H1 (cell line): ENCODE data around the gene SLC35F3. TPM values are rescaled to one million over a fixed set of nuclear protein-coding genes. Genes with fewer than 3 reads are reported as not detected.

ENCODE experiments used
- polyA plus RNA-seq, 7 experiments: library from polyadenylated mRNA; depleted of rRNA in 3 of 7; stranded (reverse) in 5 of 7; unstranded in 2 of 7; fragments of >200 nt in 5 of 7; fragments of 200-250 nt in 2 of 7; gene quantifications; 1 replicate in 5 of 7; 2 replicates in 1 of 7; 4 replicates in 1 of 7; pipeline versions ENCODE4 v1.2.1 to v1.2.3, GENCODE V29; 2011 to 2013; ENCODE audit warnings: missing spikeins in 2 of 7, mixed read lengths in 2 of 7
- total RNA-seq: library from RNA; stranded (reverse); fragmentation: NEBNext Ultra II Directional; extraction: Animal tissue kit (Norgen Biotek cat#: 25700); gene quantifications from 2 replicates; pipeline ENCODE4 v1.2.1, GENCODE V29; 2021
- TF ChIP-seq, protein P1 (sequence below): fragments of 300-600 bp; sonication (generic); IDR thresholded peaks from 2 replicates; pipeline ENCODE4 v1.7.1; 2012; ENCODE audit warnings: low read length, moderate library complexity, mild to moderate bottlenecking, inconsistent platforms; ENCODE audit not compliant: insufficient replicate concordance

The SLC35F3 gene
- total and polyA plus RNA-seq, 2 of the 8 experiments (the other 6 are each of a cell fraction or from before 2014, with no cell fraction given): 0.78 to 1.2 TPM

DNA sequence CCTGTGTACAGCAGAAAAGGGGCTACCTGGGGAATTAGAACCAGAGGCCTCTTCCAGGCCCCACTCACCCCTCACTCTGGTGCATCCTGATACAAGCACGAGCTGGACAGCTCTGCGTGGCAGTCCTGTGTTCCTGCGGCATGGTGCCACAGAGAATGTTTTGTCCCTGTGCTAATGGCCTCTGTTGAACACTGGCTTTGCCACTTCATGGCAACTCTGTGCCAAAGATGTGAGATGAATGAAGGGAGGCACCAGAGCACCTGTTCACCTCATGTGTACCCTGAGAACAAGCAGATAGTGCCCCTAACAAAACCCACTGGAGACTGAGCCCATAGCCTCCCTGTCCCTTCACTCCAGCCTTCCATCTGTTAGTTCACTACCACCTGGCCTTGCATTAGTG is 269.5 kb downstream of the SLC35F3 start (continued):
- TF ChIP-seq, protein P1, sequence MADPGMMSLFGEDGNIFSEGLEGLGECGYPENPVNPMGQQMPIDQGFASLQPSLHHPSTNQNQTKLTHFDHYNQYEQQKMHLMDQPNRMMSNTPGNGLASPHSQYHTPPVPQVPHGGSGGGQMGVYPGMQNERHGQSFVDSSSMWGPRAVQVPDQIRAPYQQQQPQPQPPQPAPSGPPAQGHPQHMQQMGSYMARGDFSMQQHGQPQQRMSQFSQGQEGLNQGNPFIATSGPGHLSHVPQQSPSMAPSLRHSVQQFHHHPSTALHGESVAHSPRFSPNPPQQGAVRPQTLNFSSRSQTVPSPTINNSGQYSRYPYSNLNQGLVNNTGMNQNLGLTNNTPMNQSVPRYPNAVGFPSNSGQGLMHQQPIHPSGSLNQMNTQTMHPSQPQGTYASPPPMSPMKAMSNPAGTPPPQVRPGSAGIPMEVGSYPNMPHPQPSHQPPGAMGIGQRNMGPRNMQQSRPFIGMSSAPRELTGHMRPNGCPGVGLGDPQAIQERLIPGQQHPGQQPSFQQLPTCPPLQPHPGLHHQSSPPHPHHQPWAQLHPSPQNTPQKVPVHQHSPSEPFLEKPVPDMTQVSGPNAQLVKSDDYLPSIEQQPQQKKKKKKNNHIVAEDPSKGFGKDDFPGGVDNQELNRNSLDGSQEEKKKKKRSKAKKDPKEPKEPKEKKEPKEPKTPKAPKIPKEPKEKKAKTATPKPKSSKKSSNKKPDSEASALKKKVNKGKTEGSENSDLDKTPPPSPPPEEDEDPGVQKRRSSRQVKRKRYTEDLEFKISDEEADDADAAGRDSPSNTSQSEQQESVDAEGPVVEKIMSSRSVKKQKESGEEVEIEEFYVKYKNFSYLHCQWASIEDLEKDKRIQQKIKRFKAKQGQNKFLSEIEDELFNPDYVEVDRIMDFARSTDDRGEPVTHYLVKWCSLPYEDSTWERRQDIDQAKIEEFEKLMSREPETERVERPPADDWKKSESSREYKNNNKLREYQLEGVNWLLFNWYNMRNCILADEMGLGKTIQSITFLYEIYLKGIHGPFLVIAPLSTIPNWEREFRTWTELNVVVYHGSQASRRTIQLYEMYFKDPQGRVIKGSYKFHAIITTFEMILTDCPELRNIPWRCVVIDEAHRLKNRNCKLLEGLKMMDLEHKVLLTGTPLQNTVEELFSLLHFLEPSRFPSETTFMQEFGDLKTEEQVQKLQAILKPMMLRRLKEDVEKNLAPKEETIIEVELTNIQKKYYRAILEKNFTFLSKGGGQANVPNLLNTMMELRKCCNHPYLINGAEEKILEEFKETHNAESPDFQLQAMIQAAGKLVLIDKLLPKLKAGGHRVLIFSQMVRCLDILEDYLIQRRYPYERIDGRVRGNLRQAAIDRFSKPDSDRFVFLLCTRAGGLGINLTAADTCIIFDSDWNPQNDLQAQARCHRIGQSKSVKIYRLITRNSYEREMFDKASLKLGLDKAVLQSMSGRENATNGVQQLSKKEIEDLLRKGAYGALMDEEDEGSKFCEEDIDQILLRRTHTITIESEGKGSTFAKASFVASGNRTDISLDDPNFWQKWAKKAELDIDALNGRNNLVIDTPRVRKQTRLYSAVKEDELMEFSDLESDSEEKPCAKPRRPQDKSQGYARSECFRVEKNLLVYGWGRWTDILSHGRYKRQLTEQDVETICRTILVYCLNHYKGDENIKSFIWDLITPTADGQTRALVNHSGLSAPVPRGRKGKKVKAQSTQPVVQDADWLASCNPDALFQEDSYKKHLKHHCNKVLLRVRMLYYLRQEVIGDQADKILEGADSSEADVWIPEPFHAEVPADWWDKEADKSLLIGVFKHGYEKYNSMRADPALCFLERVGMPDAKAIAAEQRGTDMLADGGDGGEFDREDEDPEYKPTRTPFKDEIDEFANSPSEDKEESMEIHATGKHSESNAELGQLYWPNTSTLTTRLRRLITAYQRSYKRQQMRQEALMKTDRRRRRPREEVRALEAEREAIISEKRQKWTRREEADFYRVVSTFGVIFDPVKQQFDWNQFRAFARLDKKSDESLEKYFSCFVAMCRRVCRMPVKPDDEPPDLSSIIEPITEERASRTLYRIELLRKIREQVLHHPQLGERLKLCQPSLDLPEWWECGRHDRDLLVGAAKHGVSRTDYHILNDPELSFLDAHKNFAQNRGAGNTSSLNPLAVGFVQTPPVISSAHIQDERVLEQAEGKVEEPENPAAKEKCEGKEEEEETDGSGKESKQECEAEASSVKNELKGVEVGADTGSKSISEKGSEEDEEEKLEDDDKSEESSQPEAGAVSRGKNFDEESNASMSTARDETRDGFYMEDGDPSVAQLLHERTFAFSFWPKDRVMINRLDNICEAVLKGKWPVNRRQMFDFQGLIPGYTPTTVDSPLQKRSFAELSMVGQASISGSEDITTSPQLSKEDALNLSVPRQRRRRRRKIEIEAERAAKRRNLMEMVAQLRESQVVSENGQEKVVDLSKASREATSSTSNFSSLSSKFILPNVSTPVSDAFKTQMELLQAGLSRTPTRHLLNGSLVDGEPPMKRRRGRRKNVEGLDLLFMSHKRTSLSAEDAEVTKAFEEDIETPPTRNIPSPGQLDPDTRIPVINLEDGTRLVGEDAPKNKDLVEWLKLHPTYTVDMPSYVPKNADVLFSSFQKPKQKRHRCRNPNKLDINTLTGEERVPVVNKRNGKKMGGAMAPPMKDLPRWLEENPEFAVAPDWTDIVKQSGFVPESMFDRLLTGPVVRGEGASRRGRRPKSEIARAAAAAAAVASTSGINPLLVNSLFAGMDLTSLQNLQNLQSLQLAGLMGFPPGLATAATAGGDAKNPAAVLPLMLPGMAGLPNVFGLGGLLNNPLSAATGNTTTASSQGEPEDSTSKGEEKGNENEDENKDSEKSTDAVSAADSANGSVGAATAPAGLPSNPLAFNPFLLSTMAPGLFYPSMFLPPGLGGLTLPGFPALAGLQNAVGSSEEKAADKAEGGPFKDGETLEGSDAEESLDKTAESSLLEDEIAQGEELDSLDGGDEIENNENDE: no peak
